Astrocyte (in vitro differentiated cells and primary cell): ENCODE measurements around the gene TREML1.

Source experiments
- EZH2 ChIP-seq: IDR thresholded peaks from 2 replicates; pipeline ENCODE4 v1.6.1; 2012; ENCODE audit warnings: mild to moderate bottlenecking, low read length, inconsistent platforms; ENCODE audit not compliant: insufficient read depth
- TF ChIP-seq, protein P1 (sequence below): IDR thresholded peaks from 2 replicates; pipeline ENCODE4 v1.5.1; 2011; ENCODE audit warnings: low read depth, mild to moderate bottlenecking, inconsistent platforms, low read length, moderate library complexity; ENCODE audit not compliant: insufficient read depth

DNA sequence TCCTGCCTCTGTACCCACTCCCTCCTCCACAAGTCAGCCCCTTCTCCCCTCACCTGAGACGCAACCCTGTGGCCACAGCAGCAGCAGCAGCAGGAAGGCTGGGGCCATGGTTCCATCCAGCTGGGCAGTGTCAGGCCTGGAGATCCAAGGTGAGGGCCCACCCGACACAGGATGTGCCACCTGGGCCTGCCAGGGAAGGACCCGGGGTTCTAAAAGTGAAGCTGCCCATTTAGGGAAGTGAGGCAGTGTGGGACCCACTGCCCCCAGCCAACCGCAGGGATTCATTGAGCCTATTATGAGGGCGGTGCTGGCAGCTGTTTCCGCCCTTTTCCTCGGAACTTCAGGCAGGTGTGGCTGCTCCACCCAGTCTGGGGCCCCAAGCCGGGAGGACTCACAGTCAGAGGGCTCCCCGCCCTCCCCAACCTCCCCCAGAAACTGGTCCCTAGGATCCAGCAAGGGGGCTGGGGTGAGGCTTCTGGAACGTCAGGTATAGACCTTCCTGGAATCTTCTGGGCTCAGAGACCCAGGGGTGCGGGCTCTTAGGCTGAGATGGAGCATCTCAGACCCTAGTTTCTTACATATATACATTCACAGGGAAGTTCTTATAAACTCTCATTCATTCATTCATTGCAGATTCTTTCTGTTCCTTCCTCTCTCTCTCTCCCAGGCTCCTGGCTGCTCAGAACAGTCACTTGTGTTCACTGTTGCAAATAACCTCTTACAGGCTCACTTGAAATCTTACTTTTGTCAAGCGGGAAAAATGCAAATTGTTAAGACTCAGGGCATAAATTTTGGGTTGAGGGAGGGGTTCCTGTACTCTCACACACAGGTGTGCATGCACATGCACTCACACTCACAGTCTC lies 47.0 kb upstream of the TREML1 start, which contains the start of gene TREML2:
- TF ChIP-seq, protein P1, sequence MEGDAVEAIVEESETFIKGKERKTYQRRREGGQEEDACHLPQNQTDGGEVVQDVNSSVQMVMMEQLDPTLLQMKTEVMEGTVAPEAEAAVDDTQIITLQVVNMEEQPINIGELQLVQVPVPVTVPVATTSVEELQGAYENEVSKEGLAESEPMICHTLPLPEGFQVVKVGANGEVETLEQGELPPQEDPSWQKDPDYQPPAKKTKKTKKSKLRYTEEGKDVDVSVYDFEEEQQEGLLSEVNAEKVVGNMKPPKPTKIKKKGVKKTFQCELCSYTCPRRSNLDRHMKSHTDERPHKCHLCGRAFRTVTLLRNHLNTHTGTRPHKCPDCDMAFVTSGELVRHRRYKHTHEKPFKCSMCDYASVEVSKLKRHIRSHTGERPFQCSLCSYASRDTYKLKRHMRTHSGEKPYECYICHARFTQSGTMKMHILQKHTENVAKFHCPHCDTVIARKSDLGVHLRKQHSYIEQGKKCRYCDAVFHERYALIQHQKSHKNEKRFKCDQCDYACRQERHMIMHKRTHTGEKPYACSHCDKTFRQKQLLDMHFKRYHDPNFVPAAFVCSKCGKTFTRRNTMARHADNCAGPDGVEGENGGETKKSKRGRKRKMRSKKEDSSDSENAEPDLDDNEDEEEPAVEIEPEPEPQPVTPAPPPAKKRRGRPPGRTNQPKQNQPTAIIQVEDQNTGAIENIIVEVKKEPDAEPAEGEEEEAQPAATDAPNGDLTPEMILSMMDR = no peak
- TF ChIP-seq EZH2 = no peak
